Caco-2 (cell line): ENCODE results near the gene GLMP. TPM values are rescaled to one million over a fixed set of nuclear protein-coding genes. Genes with fewer than 3 reads are reported as not detected.

ENCODE experiments used
- BruUV-seq: library from RNA; stranded (reverse); fragments of 400-500 nt; replicated peaks from 2 replicates; lab custom pipeline; 2021; lab: Mats Ljungman, UMichigan
- CTCF ChIA-PET: fragments of 300-600 bp; sonication (Branson Sonifier 250); formaldehyde crosslinking; loops from one replicate; lab custom pipeline; 2022; ENCODE audit warnings: antibody characterized with exemption; lab: Charles Lee
- POLR2A ChIA-PET: fragments of 300-600 bp; sonication (Branson Sonifier 250); formaldehyde crosslinking; loops from one replicate; lab custom pipeline; 2022; ENCODE audit warnings: antibody characterized with exemption; lab: Charles Lee
- DNase-seq, 2 experiments: peaks; one replicate each; pipeline versions ENCODE4 v3.0.0 to v3.0.0-alpha.2; 2020 to 2022
- H3K27me3 ChIP-seq: replicated peaks from 2 replicates; pipeline ENCODE4 v1.6.0; 2011; ENCODE audit warnings: low read length; ENCODE audit not compliant: control insufficient read depth, insufficient read depth
- H3K36me3 ChIP-seq: 2 replicates; pipeline ENCODE4 v1.5.1; 2011; ENCODE audit warnings: low read length; ENCODE audit not compliant: control insufficient read depth, insufficient read depth
- H3K4me1 ChIP-seq: fragments of 250-450 bp; sonication (Bioruptor Pico); 2 replicates; pipeline ENCODE4 v1.5.1; 2020; ENCODE audit warnings: mild to moderate bottlenecking
- H3K4me3 ChIP-seq: 2 replicates; pipeline ENCODE4 v1.5.1; 2011; ENCODE audit warnings: low read depth, mild to moderate bottlenecking, control low read depth, low read length
- H3K9me3 ChIP-seq: fragments of 250-450 bp; sonication (Bioruptor Pico); 2 replicates; pipeline ENCODE4 v1.5.1; 2020; ENCODE audit warnings: mild to moderate bottlenecking, moderate library complexity
- H3K27ac Mint-ChIP-seq: one replicate; pipeline ENCODE4 v1.8.0; 2022; ENCODE audit warnings: mixed read lengths; ENCODE audit not compliant: unreplicated experiment
- H3K27me3 Mint-ChIP-seq: one replicate; pipeline ENCODE4 v1.8.0; 2022; ENCODE audit warnings: mixed read lengths; ENCODE audit not compliant: insufficient read depth, unreplicated experiment
- H3K36me3 Mint-ChIP-seq: one replicate; pipeline ENCODE4 v1.8.0; 2022; ENCODE audit warnings: mild to moderate bottlenecking, mixed read lengths; ENCODE audit not compliant: insufficient read depth, unreplicated experiment
- H3K4me1 Mint-ChIP-seq: one replicate; pipeline ENCODE4 v1.8.0; 2022; ENCODE audit warnings: low read depth, mixed read lengths; ENCODE audit not compliant: unreplicated experiment
- H3K4me3 Mint-ChIP-seq: one replicate; pipeline ENCODE4 v1.8.0; 2022; ENCODE audit warnings: mild to moderate bottlenecking, moderate library complexity, mixed read lengths; ENCODE audit not compliant: unreplicated experiment
- H3K9me3 Mint-ChIP-seq: one replicate; pipeline ENCODE4 v1.8.0; 2022; ENCODE audit warnings: mixed read lengths; ENCODE audit not compliant: unreplicated experiment
- CTCF ChIP-seq, 2 experiments: fragments of 200-600 bp in 1 of 2; IDR thresholded peaks; 1 replicate in 1 of 2; 2 replicates in 1 of 2; pipeline versions ENCODE4 v1.5.1 to v1.8.0; 2011 to 2022; ENCODE audit warnings: antibody characterized with exemption in 1 of 2, control low read depth in 1 of 2, inconsistent platforms in 1 of 2, low read depth in 1 of 2, low read length in 1 of 2, mild to moderate bottlenecking in 1 of 2, moderate library complexity in 1 of 2; ENCODE audit not compliant: insufficient read depth in 1 of 2, severe bottlenecking in 1 of 2, unreplicated experiment in 1 of 2
- intact Hi-C: fragments of 100-400 bp; cut with micrococcal nuclease; formaldehyde crosslinking; loops from one replicate; pipeline ENCODE4 v1.10.0; 2022; ENCODE audit not compliant: unreplicated experiment
- total RNA-seq: library from RNA; stranded (reverse); gene quantifications from 2 replicates; pipeline ENCODE4 v1.2.3, GENCODE V29; 2022

The GLMP gene
- total RNA-seq, 1 experiment from 2014 or later: 63.9 TPM

DNA sequence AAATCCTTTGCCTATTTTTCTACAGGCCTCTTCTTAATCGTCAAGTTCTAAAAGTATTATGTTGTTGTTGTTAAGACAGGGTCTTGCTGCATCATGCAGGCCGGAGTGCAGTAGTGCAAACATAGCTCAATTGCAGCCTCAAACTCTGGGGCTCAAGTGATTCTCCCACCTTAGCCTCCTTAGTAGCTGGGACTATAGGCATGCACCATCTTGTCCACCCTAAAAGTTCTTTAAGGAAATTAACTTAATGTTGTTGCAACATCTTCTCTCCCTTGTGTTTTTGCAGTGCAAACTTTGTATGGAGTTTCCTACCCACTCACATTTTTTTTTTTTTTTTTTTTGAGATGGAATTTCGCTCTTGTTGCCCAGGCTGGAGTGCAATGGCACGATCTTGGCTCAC lies 7.8 kb upstream of the GLMP start:
- no TSS peak for BruUV-seq
- Histone ChIP-seq H3K4me1 (peaks cover 8% of the 10 kb centered on the region; the same call in 1 of the 2 replicates), H3K4me3 (no peak overlapping the region), H3K27me3 (no peaks in the 10 kb centered on the region), H3K9me3 (no peaks in the 10 kb centered on the region), H3K36me3 (peaks cover 1% of the 10 kb centered on the region; the same call in 1 of the 2 replicates)
- no peaks in the 10 kb centered on the region for H3K9me3 Mint-ChIP-seq
- no peak overlapping the region for H3K27ac Mint-ChIP-seq
- intact Hi-C loops: no loop called here
- DNase-seq: no peak
- H3K36me3 Mint-ChIP-seq: peaks cover 53% of the 10 kb centered on the region
- no peak for TF ChIP-seq CTCF (IDR thresholded peaks at IDR 0.05; ENCODE audit: insufficient read depth in 1 of 2, low read depth in 1 of 2, low read length in 1 of 2, severe bottlenecking in 1 of 2, unreplicated experiment in 1 of 2)
- POLR2A ChIA-PET: interaction anchor here (0.7 kb wide), 2 partner anchors 10 to 1030 kb away, joined by 4 read pairs; no protein-coding TSS in a partner anchor
- H3K4me1 Mint-ChIP-seq: peaks cover 6% of the 10 kb centered on the region
- CTCF ChIA-PET: no interaction called here
- no peak overlapping the region for H3K4me3 Mint-ChIP-seq
- H3K27me3 Mint-ChIP-seq: no peaks in the 10 kb centered on the region

GRCh38 chr1:156298852-156299357 lies 3.4 kb upstream of the GLMP start, which contains the start of gene VHLL:
VHLL (minus strand) TSS chr1:156299307; CDS start chr1:156299189, 118 bp downstream.
- Mint-ChIP-seq H3K9me3 (no peaks in the 10 kb centered on the region), H3K4me3 (no peak within 1 kb of the TSS), H3K27ac (no peak within 1 kb of the TSS), H3K27me3 (no peaks in the 10 kb centered on the region), H3K4me1 (peaks cover 13% of the 10 kb centered on the region), H3K36me3 (peaks cover 24% of the 10 kb centered on the region)
- BruUV-seq: no TSS peak
- no peak for DNase-seq
- ChIA-PET POLR2A (interaction anchor here (0.7 kb wide), 1 partner anchor 14 kb away, joined by 4 read pairs; no protein-coding TSS in a partner anchor), CTCF (no interaction called here)
- Histone ChIP-seq H3K36me3 (no peaks in the 10 kb centered on the region), H3K9me3 (no peaks in the 10 kb centered on the region), H3K27me3 (no peaks in the 10 kb centered on the region), H3K4me3 (no peak within 1 kb of the TSS), H3K4me1 (peaks cover 5% of the 10 kb centered on the region)
- TF ChIP-seq CTCF (IDR thresholded peaks at IDR 0.05; ENCODE audit: insufficient read depth in 1 of 2, low read depth in 1 of 2, low read length in 1 of 2, severe bottlenecking in 1 of 2, unreplicated experiment in 1 of 2): no peak
- intact Hi-C loops: no loop called here

- Histone ChIP-seq H3K4me1 (peaks cover 20% of the 10 kb centered on the region), H3K27me3 (no peaks in the 10 kb centered on the region), H3K36me3 (peaks cover under 1% of the 10 kb centered on the region; the same call in 1 of the 2 replicates), H3K9me3 (no peaks in the 10 kb centered on the region), H3K4me3 (no peak overlapping the region)
- no peak for TF ChIP-seq CTCF (IDR thresholded peaks at IDR 0.05; ENCODE audit: insufficient read depth in 1 of 2, low read depth in 1 of 2, low read length in 1 of 2, severe bottlenecking in 1 of 2, unreplicated experiment in 1 of 2)
- Mint-ChIP-seq H3K36me3 (peaks cover 27% of the 10 kb centered on the region), H3K27ac (no peak overlapping the region), H3K4me3 (peak overlapping the region; percentile 83), H3K4me1 (peaks cover 20% of the 10 kb centered on the region), H3K27me3 (no peaks in the 10 kb centered on the region), H3K9me3 (no peaks in the 10 kb centered on the region)
- DNase-seq: no peak
- BruUV-seq: no TSS peak
- intact Hi-C loops: no loop called here
- ChIA-PET POLR2A (interaction anchor here (0.6 kb wide), 1 partner anchor 10 kb away, joined by 4 read pairs; no protein-coding TSS in a partner anchor), CTCF (no interaction called here)
Measured at GRCh38 chr1:156293895-156294294, 1.6 kb downstream of the GLMP start.
